UCSD-AML1 (cell line): ENCODE results near the gene RPTOR.
"Not testable (repeated sequence)": the region's sequence is repeated elsewhere in the genome, so short reads cannot be mapped to it uniquely, and the experiment has no call there.

Source experiments
- DNase-seq: peaks from one replicate; lab custom pipeline; 2025; ENCODE audit not compliant: unreplicated experiment; lab: John Stamatoyannopoulos, UW

RPTOR gene

DNA sequence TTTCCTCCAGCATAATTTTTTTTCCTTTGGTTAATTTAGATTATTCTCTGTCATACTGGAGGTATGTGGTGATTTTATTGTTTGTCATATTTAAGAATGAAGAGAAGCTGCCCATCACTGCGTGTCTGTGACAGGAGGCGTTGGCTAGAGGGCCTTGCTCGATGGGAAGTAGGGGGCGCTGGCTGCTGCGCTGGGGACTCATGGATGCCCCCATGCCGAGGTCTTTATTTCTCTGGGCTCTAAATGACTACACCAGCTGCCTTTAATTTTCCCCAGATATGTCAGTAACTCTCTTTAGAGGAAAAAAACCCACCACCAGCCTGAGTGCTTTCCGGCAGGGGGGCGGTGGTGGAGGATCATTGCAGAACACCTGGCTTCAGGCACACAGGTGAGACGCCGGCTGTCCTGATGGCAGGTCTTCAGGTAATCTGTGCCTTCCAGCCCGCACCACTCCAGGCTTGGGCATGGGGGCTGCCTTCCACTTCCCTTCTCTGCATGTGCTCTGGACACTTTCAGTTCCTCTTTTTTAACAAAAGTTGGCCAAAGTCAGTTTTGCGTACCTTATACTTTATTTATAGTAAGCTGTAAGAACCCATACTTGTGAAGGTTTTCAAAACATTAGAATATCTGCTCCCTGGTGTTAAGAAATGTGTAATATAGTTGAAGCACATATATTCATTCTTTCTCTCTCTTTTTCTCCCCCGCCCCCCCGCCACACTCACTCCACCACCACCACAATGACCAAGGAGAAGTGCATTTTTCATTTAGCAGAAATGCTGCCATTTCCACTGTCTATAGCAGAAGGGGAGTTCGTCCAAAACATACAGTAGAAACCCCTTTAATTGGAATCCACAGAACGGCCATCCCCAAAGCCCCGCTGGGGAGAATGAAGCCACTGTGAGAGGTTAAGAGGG is 192.7 kb downstream of the RPTOR start:
- DNase-seq: peak; percentile 42

DNA sequence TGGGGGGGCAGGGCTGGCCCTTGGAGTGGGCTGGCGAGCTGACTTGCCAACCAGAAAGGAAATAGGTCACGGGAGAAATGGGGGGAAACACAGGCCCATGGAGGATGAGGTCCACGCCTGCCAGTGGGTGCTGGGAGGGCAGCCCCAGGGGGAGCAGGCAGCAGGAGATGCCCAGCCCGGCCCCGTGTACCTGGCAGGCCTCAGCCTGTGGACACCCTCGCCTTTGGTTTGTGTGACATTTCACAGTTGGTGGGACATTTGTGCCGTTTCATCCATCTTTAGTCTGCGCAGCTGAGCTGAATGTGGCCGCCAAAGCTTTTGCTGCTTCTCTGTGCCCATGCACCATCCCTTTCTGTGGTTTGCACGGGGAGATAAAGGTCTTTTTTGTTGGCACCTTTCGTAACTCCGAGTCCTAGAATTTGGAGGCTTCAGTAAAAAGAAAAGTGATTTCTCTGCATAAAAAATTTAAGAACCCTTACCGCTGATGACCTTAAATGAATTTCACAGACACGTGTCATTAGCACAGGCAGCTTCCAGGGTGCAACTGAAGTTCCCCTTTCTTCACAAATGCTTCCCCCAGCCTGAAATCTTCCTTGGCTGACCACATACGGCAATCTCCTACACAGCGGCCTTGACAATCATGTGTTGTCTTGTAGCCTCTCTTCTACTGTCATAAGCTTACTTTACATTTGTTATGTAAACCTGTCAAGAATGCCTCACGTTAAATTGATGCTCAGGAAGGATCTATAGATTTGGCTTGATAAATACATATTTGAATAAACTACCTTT is 193.6 kb downstream of the RPTOR start:
- DNase-seq: peak; percentile 30

DNA sequence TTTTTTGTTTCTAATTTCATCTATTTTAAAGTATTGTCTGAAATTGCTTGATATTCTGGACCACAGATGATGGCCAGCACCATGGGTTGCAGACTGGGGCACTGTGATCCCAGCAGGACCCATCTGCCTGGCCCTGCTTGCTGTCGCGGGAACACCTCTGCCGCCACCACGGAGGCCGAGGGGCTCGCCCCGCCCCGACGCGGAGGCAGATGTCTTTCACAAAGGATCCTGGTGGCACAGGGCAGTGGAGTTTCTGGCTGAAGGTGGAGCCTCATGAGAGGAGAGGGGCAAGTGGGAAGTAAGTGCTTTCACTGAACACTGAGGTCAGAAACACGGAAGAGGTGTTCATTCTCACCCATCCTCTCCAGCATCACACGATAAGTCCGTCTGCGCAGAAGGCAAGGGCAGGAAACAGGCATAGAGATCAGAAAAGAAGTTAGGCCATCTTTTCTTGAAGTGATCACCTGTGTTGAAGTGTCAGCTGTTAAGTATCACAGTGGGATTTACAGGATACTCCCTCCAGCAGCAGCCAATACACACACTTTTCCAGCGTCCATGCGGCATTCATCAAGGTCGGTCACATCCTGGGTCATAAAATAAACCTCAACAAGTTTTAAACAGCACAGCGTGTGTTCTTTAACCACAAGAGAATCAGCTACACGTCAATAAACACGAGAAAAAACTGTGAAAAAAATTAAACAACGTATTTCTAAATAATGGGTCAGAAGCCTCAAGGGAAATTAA is 194.5 kb downstream of the RPTOR start:
- no peak for DNase-seq

DNA sequence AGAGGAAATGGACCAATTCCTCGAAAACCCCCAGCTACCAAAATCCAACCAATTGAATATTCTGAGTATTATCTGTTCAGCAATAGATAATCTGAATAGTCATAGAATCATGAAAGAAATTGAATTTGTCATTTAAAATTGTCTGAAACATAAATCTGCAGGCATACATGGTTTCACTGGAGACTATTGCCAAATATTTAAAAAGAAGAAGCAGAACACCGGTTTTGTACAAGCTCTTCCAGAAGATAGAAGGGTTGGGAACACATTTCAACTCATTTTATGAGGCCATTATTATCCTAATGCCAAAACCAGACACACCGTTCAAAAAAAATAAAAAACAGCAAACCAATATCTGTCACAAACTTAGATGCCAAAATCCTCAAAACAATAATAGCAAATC is 195.5 kb downstream of the RPTOR start:
- DNase-seq: no peak

DNA sequence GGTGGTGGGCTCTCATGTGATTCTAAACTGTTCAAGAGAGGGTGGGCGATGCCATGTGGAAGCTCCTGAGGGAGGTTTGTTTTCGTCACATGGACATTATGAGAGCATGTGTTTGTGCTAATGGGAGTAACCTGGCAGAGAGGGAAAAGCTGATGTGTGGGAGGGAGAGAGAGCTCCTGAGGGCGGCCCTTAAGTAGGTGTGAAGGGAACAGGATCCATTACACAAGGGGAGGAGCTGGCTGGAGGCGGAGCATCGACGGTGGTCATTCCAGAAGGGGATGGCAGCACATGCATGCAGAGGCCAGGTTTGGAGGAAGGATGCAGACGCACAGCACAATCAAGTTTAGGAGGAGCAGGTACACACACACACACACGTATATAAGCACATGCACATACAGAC is 197.5 kb downstream of the RPTOR start:
- DNase-seq: no peak

DNA sequence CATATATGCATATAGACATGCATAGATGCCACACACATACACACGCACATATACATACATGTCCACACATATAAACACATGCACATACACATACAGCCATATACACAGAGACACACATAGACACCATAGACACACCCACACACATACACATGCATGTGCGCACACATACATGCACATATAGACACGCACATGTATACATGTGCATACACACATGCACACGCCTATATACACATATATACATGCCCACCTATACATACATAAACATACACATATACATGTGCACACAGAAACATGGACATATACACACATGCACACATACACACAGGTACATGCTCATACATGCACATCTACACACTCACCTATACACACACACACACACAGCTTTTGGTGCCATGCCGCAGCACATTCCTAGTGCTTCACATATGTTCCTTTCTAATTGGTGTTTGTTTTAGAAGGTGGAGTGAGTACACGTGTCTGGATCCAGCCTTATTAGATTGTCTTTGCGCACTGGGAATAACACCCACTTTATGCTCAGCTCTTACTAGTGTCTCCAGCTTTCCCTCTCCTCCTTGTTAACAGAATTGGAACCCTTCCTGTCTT is 198.0 kb downstream of the RPTOR start:
- no peak for DNase-seq

DNA sequence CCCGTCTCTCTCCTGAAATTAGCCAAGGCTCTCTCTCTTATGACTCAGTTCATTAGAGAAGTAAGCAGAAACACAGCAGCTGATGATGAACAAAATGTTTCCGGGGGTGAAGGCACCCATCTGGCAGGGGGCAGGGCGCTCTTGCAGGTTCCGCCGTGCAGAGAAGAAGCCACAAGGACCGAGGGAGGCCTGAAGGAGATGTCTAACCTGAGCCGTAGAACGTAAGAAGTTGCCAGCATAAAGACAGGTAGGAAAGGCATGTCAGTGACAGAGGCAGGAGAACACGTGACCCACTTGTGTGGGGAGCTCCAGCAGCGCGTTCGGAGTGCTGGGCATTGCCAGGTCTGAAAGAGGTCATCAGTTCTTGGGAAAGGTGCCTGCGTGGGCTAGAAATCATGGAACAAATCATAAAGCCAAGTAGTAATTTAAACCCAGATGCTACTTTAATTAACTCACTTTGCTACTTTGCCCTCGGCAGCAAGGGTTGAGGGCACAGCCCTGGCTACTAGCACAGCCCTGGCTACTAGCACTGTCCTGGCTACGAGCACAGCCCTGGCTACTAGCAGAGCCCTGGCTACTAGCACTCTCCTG is 198.6 kb downstream of the RPTOR start:
- DNase-seq: no peak

DNA sequence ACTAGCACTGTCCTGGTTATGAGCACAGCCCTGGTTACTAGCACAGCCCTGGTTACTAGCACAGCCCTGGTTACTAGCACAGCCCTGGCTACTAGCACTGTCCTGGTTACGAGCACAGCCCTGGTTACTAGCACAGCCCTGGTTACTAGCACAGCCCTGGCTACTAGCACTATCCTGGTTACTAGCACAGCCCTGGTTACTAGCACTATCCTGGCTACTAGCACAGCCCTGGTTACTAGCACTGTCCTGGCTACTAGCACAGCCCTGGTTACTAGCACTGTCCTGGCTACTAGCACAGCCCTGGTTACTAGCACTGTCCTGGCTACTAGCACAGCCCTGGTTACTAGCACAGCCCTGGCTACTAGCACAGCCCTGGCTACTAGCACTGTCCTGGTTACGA is 199.3 kb downstream of the RPTOR start:
- not testable (repeated sequence) for DNase-seq

DNA sequence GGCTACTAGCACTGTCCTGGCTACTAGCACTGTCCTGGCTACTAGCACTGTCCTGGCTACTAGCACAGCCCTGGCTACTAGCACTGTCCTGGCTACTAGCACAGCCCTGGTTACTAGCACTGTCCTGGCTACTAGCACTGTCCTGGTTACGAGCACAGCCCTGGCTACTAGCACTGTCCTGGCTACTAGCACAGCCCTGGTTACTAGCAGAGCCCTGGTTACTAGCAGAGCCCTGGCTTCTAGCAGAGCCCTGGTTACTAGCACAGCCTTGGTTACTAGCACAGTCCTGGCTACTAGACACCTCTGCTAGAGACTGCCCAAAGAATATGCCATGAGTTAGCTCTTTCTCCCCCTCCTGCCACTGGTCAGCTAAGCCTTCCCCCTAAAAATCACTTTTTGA is 200.1 kb downstream of the RPTOR start:
- DNase-seq: not testable (repeated sequence)

DNA sequence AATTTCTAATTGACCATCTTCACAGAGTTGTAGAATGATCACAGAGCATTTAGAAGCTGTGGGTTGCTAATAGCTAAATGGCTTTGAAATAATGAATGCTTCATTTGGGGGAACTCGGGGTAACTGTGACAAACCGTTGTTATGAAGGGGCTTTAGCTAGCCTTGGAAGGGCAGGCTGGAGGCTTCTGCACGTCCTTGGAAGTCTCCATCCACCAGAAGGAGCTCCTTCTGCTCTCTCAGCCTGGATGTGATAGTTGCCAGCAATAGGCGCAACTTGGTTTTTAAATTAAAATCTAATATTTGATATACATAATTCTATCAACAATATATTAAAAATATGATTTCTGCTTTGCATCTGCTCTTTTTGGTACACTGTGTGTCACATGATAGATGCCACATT is 200.5 kb downstream of the RPTOR start:
- DNase-seq: no peak

DNA sequence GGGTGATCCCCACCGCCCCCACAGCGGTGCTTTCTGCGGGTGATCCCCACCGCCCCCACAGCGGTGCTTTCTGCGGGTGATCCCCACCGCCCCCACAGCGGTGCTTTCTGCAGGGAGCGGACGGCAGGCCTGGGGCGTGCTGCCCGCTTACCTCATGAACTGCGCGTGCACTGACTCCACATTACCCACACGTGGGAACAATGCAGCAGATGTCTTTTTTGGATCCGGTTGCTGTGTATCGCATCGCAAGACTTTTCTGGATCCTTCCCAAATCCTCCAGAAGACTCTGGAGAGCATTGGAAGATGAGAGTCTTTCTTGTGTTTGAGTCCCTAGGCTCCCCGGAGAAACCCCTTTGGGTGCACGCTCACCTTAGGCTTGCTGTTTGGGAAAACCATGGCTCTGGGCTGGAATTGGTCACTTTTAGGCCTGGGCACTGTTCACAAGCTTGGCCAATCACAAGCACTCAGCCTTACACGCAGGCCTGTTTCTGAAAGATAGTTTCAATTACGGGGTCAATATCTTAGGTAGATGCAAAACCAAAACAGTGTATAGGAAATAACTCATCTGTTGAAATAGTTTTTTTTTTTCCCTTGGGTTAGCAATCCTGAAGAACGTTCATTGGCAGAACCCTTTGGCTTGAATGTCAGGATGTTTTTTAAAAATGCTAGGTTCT is 201.8 kb downstream of the RPTOR start:
- no peak for DNase-seq

DNA sequence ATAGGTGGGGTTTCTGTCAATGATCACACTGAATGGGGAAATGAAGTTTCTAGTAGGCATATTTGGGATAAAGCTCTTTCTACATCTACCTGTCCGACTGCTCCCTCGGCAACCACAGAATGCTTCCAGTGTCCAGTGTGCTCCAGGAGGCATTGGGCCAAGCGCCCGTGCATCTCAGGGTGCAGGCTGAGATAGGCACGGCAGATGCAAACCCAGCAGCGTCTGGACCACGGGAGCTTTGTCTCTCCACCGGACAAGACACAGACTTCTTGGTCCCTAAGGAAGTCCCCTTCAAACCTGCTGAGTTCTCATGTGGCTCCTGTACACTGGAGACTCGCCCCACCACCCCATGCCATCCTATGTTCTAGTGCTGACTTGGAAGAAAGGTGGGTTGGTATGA is 202.8 kb downstream of the RPTOR start:
- no peak for DNase-seq

DNA sequence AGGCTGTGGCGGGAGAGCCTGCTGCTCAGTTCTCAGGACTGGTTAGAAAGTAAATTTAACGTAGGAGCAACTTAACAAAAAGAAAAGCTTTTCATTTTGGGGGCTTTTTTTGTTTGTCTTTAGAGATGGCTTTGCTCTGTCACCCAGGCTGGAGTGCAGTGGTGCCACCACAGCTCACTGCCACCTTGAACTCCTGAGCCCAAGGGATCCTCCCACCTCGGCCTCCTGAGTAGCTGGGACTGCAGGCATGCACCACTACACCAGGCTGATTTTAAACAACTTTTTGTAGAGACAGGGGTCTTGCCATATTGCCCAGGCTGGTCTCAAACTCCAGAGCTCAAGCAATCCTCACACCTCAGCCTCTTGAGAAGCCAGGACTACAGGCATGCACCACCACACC is 205.0 kb downstream of the RPTOR start:
- no peak for DNase-seq

DNA sequence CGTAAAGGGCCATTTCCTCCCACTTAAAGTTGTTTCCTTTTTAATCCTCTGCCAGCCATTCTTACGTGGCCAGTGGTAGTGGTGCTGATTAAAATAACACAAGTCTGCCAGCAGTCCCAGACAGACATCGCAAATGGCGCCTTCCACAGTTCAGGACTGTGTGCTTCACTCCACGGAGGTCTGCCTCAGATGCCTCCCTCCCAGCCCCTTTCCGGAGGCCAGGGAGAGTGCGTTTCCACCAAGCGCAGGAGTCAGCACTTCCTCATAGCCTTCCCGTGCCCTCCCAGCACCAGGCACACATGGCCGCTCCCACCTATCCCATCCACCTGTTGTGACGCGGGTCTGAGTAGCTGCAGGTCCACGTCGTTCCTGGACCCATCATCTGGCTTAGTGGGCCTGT is 205.6 kb downstream of the RPTOR start:
- peak; percentile 60 for DNase-seq

DNA sequence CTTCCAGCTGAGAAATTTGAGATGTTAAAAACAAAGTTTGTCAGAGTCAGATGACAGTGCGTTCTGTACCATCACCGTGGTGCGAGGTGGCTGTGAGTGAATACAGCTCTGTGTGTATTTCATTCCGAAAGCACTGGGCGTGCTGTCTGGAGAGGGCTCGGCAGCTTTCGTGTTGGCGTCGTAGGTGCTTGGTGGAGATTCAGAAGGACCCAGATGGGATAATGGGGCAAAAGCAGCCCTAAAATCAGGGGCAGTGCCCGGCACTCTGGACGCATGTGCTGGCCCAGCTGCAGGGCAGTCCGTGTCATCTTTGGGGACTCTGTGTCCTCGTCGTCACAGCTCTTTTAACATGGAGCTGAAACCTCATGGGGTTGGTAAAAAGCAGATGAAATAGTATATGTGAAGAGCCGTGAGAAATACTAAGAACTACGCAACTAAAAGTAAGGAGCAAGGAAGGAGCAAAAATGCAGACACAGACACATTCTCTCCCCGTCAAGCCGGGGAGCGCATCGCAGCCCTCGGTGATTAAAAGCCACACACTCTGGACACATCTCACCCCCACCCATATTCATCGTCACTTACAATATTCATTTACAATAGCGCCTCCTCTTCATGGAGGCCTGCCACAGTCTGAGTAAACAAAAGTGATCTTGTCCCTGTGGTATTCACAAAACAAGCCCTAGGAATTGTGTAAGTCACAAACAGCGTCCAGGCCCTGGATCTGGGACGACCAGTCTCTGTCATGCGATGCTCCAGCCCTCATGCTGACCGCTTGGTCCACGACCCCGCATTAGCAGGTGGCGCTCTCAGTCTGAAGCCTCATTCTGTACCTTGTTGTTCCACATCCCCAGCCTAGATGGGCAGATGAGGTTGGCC is 206.7 kb downstream of the RPTOR start:
- DNase-seq: no peak

DNA sequence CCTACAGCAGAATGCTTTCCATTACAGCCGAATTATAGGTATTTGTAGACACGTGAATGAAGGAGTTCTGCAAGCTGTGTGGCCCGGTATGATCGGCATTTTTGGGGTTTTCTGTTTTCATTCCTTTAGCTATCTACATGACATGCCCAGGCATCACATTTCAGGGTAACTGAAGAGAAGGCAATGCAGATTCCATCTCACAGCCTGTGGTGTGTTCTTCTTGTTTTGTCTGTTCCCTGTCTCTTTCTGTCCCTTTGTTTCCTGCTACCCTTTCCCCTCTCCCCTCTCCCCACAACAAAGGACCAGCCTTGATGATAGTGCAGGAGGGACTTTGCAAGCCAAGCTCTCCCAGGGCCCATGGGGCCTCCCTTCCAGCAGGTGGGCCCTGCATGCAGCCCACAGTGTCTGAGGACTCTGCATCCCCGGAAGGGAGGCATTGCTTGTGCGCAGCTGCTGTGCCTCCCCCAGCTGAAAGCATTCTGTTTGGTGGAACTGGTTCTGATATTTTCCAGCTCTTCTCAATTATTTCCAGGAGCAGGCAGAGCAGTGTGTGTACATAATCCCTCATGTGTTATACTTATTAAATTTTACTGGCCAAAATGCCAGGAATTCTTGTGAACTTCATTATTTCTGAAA is 207.4 kb downstream of the RPTOR start:
- no peak for DNase-seq

DNA sequence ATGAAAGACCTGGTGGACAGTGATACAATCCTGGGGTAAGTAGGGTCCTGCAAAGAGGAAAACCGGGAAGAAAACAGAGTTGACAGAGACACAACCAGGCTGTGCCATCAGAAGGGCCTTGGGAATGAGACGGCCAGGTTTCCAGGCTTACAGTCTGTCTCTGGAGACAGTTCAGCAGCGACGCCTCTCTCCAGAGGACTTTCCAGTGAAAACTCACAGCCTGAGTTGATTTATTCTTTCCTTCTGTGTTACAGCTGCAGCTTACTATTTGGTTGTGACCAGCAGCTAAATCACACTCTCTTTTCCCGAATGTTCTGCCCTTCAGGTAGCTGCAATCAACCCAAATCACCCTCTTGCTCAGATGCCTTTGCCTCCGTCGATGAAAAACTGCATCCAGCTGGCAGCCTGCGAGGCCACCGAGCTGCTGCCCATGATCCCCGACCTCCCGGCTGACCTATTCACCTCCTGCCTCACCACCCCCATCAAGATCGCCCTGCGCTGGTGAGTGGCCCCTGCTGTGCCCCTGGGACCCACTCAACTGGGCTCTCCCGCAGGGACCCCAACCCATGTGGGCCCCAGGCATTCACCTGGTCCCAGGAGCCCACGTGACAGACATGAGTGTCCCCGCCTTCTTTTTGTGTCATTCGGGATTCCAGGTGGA is 209.2 kb downstream of the RPTOR start:
- DNase-seq: no peak

DNA sequence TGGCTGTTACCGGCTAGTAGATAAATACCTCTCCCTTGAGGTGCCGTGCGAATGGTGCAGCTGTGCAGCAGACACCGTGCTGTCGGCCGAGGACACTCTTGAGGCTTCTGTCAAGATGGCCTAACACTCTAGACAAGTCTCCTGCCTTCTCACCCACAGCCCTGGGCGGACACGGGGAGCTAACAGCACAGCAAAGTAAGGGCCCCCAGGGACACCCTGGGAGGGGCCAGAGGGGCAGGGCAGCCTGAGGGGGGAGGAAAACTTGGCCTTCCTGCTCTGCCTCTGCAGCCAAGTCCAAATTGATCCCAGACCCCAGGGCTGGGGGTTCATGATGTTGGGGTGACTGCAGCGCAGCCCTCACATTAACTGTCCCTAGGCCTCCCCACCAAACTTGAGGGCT is 210.2 kb downstream of the RPTOR start:
- DNase-seq: no peak
